Testis (tissue), 3 donors: Measurements from ENCODE around the gene PLCD3. TPM values are rescaled to one million over a fixed set of nuclear protein-coding genes. Genes with fewer than 3 reads are reported as not detected.

Experiments
- DNase-seq: peaks from one replicate; pipeline ENCODE4 v3.0.0-alpha.2; 2019
- H3K27ac ChIP-seq, 2 donors: fragments of 200-600 bp; sonication (generic); one replicate each; pipeline ENCODE4 v1.5.1; 2019
- H3K27me3 ChIP-seq: fragments of 200-600 bp; sonication (generic); one replicate; pipeline ENCODE4 v1.5.1; 2019
- H3K36me3 ChIP-seq: fragments of 200-600 bp; sonication (generic); one replicate; pipeline ENCODE4 v1.5.1; 2017; ENCODE audit warnings: low read depth; ENCODE audit errors: missing control alignments
- H3K4me1 ChIP-seq: fragments of 200-600 bp; sonication (generic); one replicate; pipeline ENCODE4 v1.5.1; 2019
- H3K4me3 ChIP-seq, 2 donors: fragments of 200-600 bp; sonication (generic); one replicate each; pipeline ENCODE4 v1.5.1; 2017 to 2019
- H3K9me3 ChIP-seq: fragments of 200-600 bp; sonication (generic); one replicate; pipeline ENCODE4 v1.5.1; 2017
- CTCF ChIP-seq, 3 experiments: fragments of 450-650 bp in 2 of 3; fragments of 200-600 bp in 1 of 3; sonication (generic) in 1 of 3; IDR thresholded peaks; one replicate each; pipeline ENCODE4 v1.5.1; 2016 to 2019; ENCODE audit warnings: antibody characterized with exemption in 3 of 3, mild to moderate bottlenecking in 2 of 3, moderate library complexity in 1 of 3
- POLR2A ChIP-seq: fragments of 450-650 bp; IDR thresholded peaks from one replicate; pipeline ENCODE4 v1.6.1; 2017; ENCODE audit warnings: antibody characterized with exemption, mild to moderate bottlenecking, moderate library complexity
- WGBS, 2 donors: methylation state at CpG; one replicate each; pipeline ENCODE4 v1.1.5; 2018; 5-methylcytosine and 5-hydroxymethylcytosine counted together
- intact Hi-C: fragments of 100-400 bp; cut with DNase I; formaldehyde crosslinking; loops from one replicate; pipeline ENCODE4 v1.15.1; 2023; ENCODE audit warnings: low total_unique reads
- polyA plus RNA-seq: library from polyadenylated mRNA; stranded (reverse); fragments of 350-450 nt; fragmentation: Illumina TruSeq; extraction: RNeasy Lipid Tissue Mini Kit (QIAGEN cat#74804); gene quantifications from one replicate; pipeline ENCODE4 v1.2.3, GENCODE V29; 2014; ENCODE audit warnings: low read depth, low replicate concordance; ENCODE audit not compliant: insufficient read depth
- total RNA-seq, 2 donors: library from RNA; depleted of rRNA; stranded (reverse); fragments of >200 nt; gene quantifications; one replicate each; pipeline ENCODE4 v1.2.3, GENCODE V29; 2016

The PLCD3 gene
- total and polyA plus RNA-seq, 3 donors from 2014 or later = 62.2 to 106 (median 86.3) TPM

GRCh38 chr17:45111850-45112249 is 20.5 kb downstream of the PLCD3 start:
- Histone ChIP-seq H3K27ac (peak overlapping the region; percentile 67 to 84), H3K4me3 (no peak overlapping the region), H3K27me3 (no peaks in the 10 kb centered on the region), H3K36me3 (no peaks in the 10 kb centered on the region), H3K4me1 (peaks cover 43% of the 10 kb centered on the region), H3K9me3 (no peaks in the 10 kb centered on the region)
- no peak for DNase-seq
- WGBS, 2 donors = 88 to 93% methylated on average over 5 to 11 of the region's 11 CpGs
- TF ChIP-seq POLR2A (no peak), CTCF (IDR thresholded peaks at IDR 0.05) (no peak)
- intact Hi-C loops = no loop called here

- no peaks in the 10 kb centered on the region for H3K36me3 ChIP-seq
- peak overlapping the region; percentile 67 to 84 for H3K27ac ChIP-seq
- no peaks in the 10 kb centered on the region for H3K27me3 ChIP-seq
- intact Hi-C loops = no loop called here
- no peaks in the 10 kb centered on the region for H3K9me3 ChIP-seq
- TF ChIP-seq POLR2A (no peak), CTCF (IDR thresholded peaks at IDR 0.05) (no peak)
- DNase-seq = peak; percentile 73
- H3K4me3 ChIP-seq = no peak overlapping the region
- WGBS, 2 donors = 33 to 41% methylated on average over 8 to 16 of the region's 16 CpGs
- H3K4me1 ChIP-seq = peaks cover 43% of the 10 kb centered on the region
These were observed 21.4 kb downstream of the PLCD3 start for GRCh38 chr17:45110676-45111611.

- Histone ChIP-seq H3K4me3 (no peak overlapping the region), H3K36me3 (no peaks in the 10 kb centered on the region), H3K27ac (peak overlapping the region in 1 of 2 donors; percentile 84), H3K9me3 (no peaks in the 10 kb centered on the region), H3K4me1 (peaks cover 45% of the 10 kb centered on the region), H3K27me3 (no peaks in the 10 kb centered on the region)
- DNase-seq = no peak
- intact Hi-C loops = no loop called here
- 76 to 80% methylated on average over 11 to 12 of the region's 12 CpGs for WGBS, 2 donors
- TF ChIP-seq CTCF (IDR thresholded peaks at IDR 0.05) (no peak), POLR2A (no peak)
These were observed 23.5 kb downstream of the PLCD3 start for GRCh38 chr17:45108595-45109521.

- WGBS, 2 donors = 63 to 76% methylated on average over 6 to 9 of the region's 9 CpGs
- Histone ChIP-seq H3K4me1 (peaks cover 47% of the 10 kb centered on the region), H3K36me3 (no peaks in the 10 kb centered on the region), H3K9me3 (no peaks in the 10 kb centered on the region), H3K4me3 (no peak overlapping the region), H3K27me3 (no peaks in the 10 kb centered on the region), H3K27ac (peak overlapping the region in 1 of 2 donors; percentile 12)
- TF ChIP-seq POLR2A (no peak), CTCF (IDR thresholded peaks at IDR 0.05) (no peak)
- intact Hi-C loops = no loop called here
- DNase-seq = no peak
These were observed 24.3 kb downstream of the PLCD3 start for GRCh38 chr17:45108051-45108450.
